HepG2 (cell line): ENCODE results near the gene CACNA1F. TPM values are rescaled to one million over a fixed set of nuclear protein-coding genes. Genes with fewer than 3 reads are reported as not detected.

Source experiments
- ARID3A ChIP-seq: IDR thresholded peaks from 2 replicates; pipeline ENCODE4 v1.6.1; 2012; ENCODE audit warnings: low read depth, low read length, improper control_type of control experiment
- E2F5 ChIP-seq: sonication (generic); formaldehyde crosslinking; conservative IDR thresholded peaks from 2 replicates; pipeline ENCODE4 v1.4.0; 2020; ENCODE audit warnings: missing genetic modification reagents
- GABPA ChIP-seq, 2 experiments: IDR thresholded peaks; 2 replicates each; pipeline ENCODE4 v1.6.1; 2011 to 2016; ENCODE audit warnings: low read depth in 2 of 2, low read length in 1 of 2, missing biosample characterization in 1 of 2, missing genetic modification characterization in 1 of 2
- HNF1A ChIP-seq, 2 experiments: sonication (generic) in 1 of 2; formaldehyde crosslinking in 1 of 2; IDR thresholded peaks; 2 replicates each; pipeline versions ENCODE4 v1.4.0 to v1.6.1; 2016 to 2020; ENCODE audit warnings: borderline replicate concordance in 1 of 2, low read depth in 1 of 2, mild to moderate bottlenecking in 1 of 2, missing genetic modification reagents in 1 of 2
- MXD4 ChIP-seq: IDR thresholded peaks from 2 replicates; pipeline ENCODE4 v1.6.1; 2016; ENCODE audit warnings: mild to moderate bottlenecking, missing biosample characterization, missing genetic modification reagents
- RFX3 ChIP-seq: IDR thresholded peaks from 2 replicates; pipeline ENCODE4 v1.6.1; 2016; ENCODE audit warnings: missing biosample characterization, missing genetic modification reagents
- RORA ChIP-seq: sonication (generic); formaldehyde crosslinking; IDR thresholded peaks from 2 replicates; pipeline ENCODE4 v1.5.0; 2020; ENCODE audit warnings: mild to moderate bottlenecking, missing genetic modification reagents, moderate library complexity
- ZBTB39 ChIP-seq: sonication (generic); formaldehyde crosslinking; IDR thresholded peaks from 2 replicates; pipeline ENCODE4 v1.5.0; 2020; ENCODE audit warnings: missing genetic modification reagents
- ZNF234 ChIP-seq: sonication (generic); formaldehyde crosslinking; conservative IDR thresholded peaks from 2 replicates; pipeline ENCODE4 v1.5.1; 2020; ENCODE audit warnings: mild to moderate bottlenecking, missing genetic modification reagents
- ZNF644 ChIP-seq: IDR thresholded peaks from 2 replicates; pipeline ENCODE4 v1.6.1; 2016; ENCODE audit warnings: low read depth
- ZNF646 ChIP-seq: sonication (generic); formaldehyde crosslinking; IDR thresholded peaks from 2 replicates; pipeline ENCODE4 v1.9.0; 2021; ENCODE audit warnings: mild to moderate bottlenecking, missing genetic modification reagents
- polyA plus RNA-seq, 8 experiments: library from polyadenylated mRNA; depleted of rRNA in 3 of 8; stranded (reverse) in 7 of 8; unstranded in 1 of 8; fragments of >200 nt; fragmentation: Illumina TruSeq in 4 of 8; extraction: Trizol in 4 of 8; gene quantifications; 2 replicates each; pipeline versions ENCODE4 v1.2.1 to v1.2.3, GENCODE V29; 2011 to 2016; ENCODE audit warnings: low read depth in 4 of 8, missing spikeins in 1 of 8, mixed read lengths in 1 of 8; ENCODE audit not compliant: insufficient read depth in 1 of 8
- total RNA-seq, 5 experiments: library from RNA; depleted of rRNA; stranded (reverse); fragments of >200 nt; fragmentation: Illumina TruSeq; extraction: Trizol; gene quantifications; 2 replicates each; pipeline ENCODE4 v1.2.3, GENCODE V29; 2016; ENCODE audit warnings: low read depth in 1 of 5

CACNA1F gene
- total and polyA plus RNA-seq, 2 of the 13 experiments (the other 11 are each of a cell fraction or from before 2014, with no cell fraction given) = 0.03 TPM; not detected in 1

GRCh38 chrX:49186125-49187027, 46.8 kb downstream of the CACNA1F start, which contains the start of gene PRICKLE3 (continued):
- no peak for TF ChIP-seq ZBTB39 (CRISPR knock-in tag)
- no peak for TF ChIP-seq RORA (CRISPR knock-in tag)
- no peak for TF ChIP-seq ZNF644
- TF ChIP-seq E2F5 (CRISPR knock-in tag) = no peak
- TF ChIP-seq ARID3A = no peak
- TF ChIP-seq MXD4 = 0 out of 2 replicates have a peak, but pooled peaks have one; percentile 54
- TF ChIP-seq RFX3 (CRISPR knock-in tag) = no peak
- TF ChIP-seq ZNF234 (CRISPR knock-in tag) = no peak
- TF ChIP-seq GABPA (IDR thresholded peaks at IDR 0.05; ENCODE audit: low read depth, low read length) = no peak
- TF ChIP-seq GABPA (CRISPR knock-in tag; IDR thresholded peaks at IDR 0.05; ENCODE audit: low read depth) = no peak
- TF ChIP-seq ZNF646 (CRISPR knock-in tag) = no peak
- no peak for TF ChIP-seq HNF1A (IDR thresholded peaks at IDR 0.05; ENCODE audit: low read depth)
- no peak for TF ChIP-seq HNF1A (CRISPR knock-in tag; IDR thresholded peaks at IDR 0.05; ENCODE audit: borderline replicate concordance)
